Neural crest cell (in vitro differentiated cells): ENCODE data around the gene CHAT. TPM values are rescaled to one million over a fixed set of nuclear protein-coding genes. Genes with fewer than 3 reads are reported as not detected.

ENCODE experiments used
- DNase-seq: peaks from one replicate; pipeline ENCODE4 v3.0.0; 2021; ENCODE audit warnings: low read depth, mixed read lengths, low spot score
- H3K27ac Mint-ChIP-seq: one replicate; pipeline ENCODE4 v1.8.0; 2021; ENCODE audit warnings: mild to moderate bottlenecking, mixed read lengths; ENCODE audit not compliant: unreplicated experiment
- H3K27me3 Mint-ChIP-seq: 2 replicates; pipeline ENCODE4 v1.8.0; 2021; ENCODE audit warnings: low read depth, mild to moderate bottlenecking, mixed read lengths
- H3K36me3 Mint-ChIP-seq: 2 replicates; pipeline ENCODE4 v1.8.0; 2021; ENCODE audit warnings: low read depth, mild to moderate bottlenecking, mixed read lengths
- H3K4me1 Mint-ChIP-seq: 2 replicates; pipeline ENCODE4 v1.8.0; 2021; ENCODE audit warnings: mixed read lengths
- H3K4me3 Mint-ChIP-seq: one replicate; pipeline ENCODE4 v1.8.0; 2021; ENCODE audit warnings: mild to moderate bottlenecking, mixed read lengths
- H3K9me3 Mint-ChIP-seq: 2 replicates; pipeline ENCODE4 v1.8.0; 2021; ENCODE audit warnings: mixed read lengths
- total RNA-seq: library from RNA; stranded (reverse); gene quantifications from 2 replicates; pipeline ENCODE4 v1.2.1, GENCODE V29; 2021
- TF ChIP-seq, protein P1 (sequence below): fragments of 200-600 bp; sonication (generic); conservative IDR thresholded peaks from 2 replicates; pipeline ENCODE4 v1.5.0; 2021; ENCODE audit warnings: antibody characterized with exemption, mild to moderate bottlenecking

Gene CHAT
- total RNA-seq, 1 donor from 2014 or later, result 2.7 TPM

DNA sequence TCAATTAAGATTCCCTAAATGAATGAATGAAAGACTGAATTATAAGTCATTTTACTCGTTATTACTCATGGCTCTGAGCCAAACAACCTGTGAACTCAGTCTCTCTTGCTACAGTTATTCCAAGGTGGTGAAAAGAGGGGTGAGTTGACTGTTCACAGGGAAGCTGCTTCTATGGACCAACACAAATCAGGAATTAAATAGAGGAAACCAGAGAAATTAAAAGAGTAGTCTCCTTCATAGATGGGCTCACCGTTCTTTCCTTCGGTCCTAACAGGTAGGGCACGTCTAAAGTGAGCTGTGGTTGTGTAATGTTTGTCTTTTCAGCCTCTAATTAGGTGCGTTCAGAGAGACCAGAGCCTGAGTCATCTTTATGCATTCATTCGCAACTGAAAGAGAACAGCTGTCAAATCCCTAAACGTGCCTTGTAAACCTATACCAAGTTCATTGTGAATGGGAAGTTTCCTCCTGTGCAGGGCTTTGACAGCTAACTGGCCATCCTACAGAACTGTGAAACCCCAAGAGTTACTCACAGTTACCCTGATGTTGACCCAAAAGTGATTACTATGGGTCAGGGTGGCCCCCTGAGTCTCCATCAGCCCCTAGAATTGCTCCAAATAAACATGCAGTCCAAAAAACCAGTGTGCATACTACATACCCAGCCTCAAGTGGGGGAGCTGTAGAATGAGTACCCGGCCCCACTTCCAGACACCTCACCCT is 47.5 kb downstream of the CHAT start:
- peaks cover 8% of the 10 kb centered on the region for H3K27me3 Mint-ChIP-seq
- H3K4me1 Mint-ChIP-seq, result no peaks in the 10 kb centered on the region
- H3K27ac Mint-ChIP-seq, result no peak overlapping the region
- no peak for DNase-seq
- TF ChIP-seq, protein P1, sequence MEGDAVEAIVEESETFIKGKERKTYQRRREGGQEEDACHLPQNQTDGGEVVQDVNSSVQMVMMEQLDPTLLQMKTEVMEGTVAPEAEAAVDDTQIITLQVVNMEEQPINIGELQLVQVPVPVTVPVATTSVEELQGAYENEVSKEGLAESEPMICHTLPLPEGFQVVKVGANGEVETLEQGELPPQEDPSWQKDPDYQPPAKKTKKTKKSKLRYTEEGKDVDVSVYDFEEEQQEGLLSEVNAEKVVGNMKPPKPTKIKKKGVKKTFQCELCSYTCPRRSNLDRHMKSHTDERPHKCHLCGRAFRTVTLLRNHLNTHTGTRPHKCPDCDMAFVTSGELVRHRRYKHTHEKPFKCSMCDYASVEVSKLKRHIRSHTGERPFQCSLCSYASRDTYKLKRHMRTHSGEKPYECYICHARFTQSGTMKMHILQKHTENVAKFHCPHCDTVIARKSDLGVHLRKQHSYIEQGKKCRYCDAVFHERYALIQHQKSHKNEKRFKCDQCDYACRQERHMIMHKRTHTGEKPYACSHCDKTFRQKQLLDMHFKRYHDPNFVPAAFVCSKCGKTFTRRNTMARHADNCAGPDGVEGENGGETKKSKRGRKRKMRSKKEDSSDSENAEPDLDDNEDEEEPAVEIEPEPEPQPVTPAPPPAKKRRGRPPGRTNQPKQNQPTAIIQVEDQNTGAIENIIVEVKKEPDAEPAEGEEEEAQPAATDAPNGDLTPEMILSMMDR, result no peak
- H3K36me3 Mint-ChIP-seq, result peaks cover 12% of the 10 kb centered on the region
- no peak overlapping the region for H3K4me3 Mint-ChIP-seq
- H3K9me3 Mint-ChIP-seq, result peaks cover 7% of the 10 kb centered on the region

DNA sequence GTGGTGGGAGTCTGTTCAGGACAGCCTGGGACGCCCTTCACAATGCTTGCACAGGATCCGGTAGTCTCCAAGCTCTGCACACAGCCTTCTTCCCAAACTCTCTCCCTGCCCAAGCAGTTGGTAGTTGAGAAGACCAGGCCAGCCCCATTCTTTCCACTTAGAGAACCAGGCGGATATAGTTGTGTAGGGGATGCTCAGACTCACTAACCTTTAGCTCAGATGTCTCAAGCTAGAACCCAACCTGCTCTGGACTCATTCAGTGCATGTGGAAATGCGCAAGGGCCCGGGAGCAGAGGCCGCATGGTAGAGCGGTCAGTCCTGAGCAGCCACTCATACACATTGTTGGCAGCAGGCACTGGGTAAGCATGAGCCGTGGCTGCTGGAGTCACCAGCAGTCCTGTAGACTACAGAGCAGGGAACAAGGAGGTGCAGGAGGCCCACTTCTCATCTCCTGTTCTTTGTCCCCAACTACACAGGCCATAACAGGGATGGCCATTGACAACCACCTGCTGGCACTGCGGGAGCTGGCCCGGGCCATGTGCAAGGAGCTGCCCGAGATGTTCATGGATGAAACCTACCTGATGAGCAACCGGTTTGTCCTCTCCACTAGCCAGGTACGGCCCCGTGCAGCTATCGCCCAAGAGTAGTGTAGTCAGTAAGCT is 48.5 kb downstream of the CHAT start:
- H3K4me3 Mint-ChIP-seq, result no peak overlapping the region
- TF ChIP-seq, protein P1, result no peak
- H3K27ac Mint-ChIP-seq, result no peak overlapping the region
- peaks cover 8% of the 10 kb centered on the region for H3K36me3 Mint-ChIP-seq
- DNase-seq, result no peak
- H3K4me1 Mint-ChIP-seq, result no peaks in the 10 kb centered on the region
- H3K27me3 Mint-ChIP-seq, result peaks cover 14% of the 10 kb centered on the region
- peaks cover 7% of the 10 kb centered on the region for H3K9me3 Mint-ChIP-seq

DNA sequence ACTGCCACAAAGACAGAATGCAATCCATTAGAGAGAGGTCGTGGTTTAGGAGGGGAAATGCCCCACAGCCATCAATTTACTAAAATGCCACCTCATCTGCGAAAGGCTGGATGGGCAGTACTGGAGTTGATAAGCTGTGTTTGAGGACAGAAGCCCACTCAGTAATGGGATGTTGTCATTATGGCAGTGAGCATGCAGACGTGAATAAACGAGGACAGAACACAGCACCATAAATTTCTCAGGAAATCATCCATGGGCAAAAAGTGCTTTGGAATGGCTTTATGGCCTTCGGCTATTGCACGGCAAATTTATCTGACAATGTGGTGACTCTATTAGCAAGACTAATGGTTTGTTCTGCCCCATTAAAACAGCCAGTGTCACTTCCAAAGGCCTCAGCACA is 49.8 kb downstream of the CHAT start:
- TF ChIP-seq, protein P1, result no peak
- Mint-ChIP-seq H3K27me3 (peaks cover 24% of the 10 kb centered on the region), H3K36me3 (peaks cover 8% of the 10 kb centered on the region), H3K4me1 (no peaks in the 10 kb centered on the region), H3K4me3 (no peak overlapping the region), H3K9me3 (peaks cover 7% of the 10 kb centered on the region), H3K27ac (no peak overlapping the region)
- no peak for DNase-seq

DNA sequence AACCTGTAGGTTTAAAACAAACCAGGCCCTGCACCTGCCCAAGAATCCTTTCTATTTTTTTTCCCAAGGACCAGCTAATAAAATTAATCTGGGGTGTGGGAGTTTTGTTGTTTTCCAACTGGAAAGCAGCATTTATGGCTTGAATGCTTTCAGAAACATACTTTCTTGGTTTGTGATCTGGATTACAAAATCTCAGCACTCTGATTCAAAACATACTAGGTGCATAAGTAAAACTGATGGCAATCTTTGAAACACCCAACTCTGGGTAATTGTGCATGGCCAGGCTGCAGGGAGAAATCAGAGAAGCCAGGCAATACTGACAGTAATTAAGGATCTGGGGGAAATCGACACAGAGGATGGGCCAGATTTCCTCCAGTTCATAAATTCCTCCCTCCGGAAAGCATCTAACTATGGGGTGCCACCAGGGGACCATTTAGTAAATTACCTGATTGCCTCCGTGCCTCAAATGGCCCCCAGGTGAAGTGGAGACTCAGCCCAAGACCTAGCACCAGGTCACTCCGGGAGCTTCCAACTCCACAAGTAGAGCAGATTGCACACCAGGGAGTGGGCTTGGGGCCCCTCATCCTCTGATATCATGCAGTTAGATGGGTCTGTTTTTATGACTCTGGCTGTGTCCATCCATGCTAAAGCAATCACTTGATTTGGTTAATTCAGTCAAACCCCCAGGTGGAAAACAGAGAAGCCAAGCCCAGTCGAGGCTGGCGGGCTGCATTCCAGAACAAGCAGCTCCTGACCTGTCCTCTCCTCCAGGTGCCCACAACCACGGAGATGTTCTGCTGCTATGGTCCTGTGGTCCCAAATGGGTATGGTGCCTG is 50.4 kb downstream of the CHAT start:
- H3K9me3 Mint-ChIP-seq, result peaks cover 2% of the 10 kb centered on the region
- TF ChIP-seq, protein P1, result no peak
- H3K4me1 Mint-ChIP-seq, result no peaks in the 10 kb centered on the region
- no peak overlapping the region for H3K27ac Mint-ChIP-seq
- peaks cover 30% of the 10 kb centered on the region for H3K27me3 Mint-ChIP-seq
- no peak for DNase-seq
- no peak overlapping the region for H3K4me3 Mint-ChIP-seq
- peaks cover 2% of the 10 kb centered on the region for H3K36me3 Mint-ChIP-seq

DNA sequence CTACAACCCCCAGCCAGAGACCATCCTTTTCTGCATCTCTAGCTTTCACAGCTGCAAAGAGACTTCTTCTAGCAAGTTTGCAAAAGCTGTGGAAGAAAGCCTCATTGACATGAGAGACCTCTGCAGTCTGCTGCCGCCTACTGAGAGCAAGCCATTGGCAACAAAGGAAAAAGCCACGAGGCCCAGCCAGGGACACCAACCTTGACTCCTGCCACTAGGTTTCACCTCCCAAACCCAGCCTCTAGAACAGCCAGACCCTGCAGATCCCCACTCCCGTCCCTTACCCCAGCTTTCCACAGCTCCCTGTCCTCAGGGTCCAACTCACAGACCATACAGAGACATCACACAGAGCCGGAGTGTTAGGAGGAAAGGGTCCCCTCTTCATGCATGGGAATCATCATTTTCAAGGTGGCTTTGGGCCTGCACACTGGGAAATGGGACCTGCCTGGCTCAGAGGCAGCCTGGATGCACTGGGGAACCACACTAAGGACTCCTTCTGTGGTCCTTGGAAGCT is 51.1 kb downstream of the CHAT start:
- no peak for DNase-seq
- Mint-ChIP-seq H3K27me3 (peaks cover 35% of the 10 kb centered on the region), H3K27ac (no peak overlapping the region), H3K36me3 (no peaks in the 10 kb centered on the region), H3K4me3 (no peak overlapping the region), H3K9me3 (no peaks in the 10 kb centered on the region), H3K4me1 (no peaks in the 10 kb centered on the region)
- TF ChIP-seq, protein P1, result no peak
